Measurements from ENCODE around the gene MINDY4. TPM values are rescaled to one million over a fixed set of nuclear protein-coding genes. Genes with fewer than 3 reads are reported as not detected.

MINDY4 gene
- total and polyA plus RNA-seq, 8 donors, result 1.6 to 22.8 (median 6.4) TPM; not detected in 1

DNA sequence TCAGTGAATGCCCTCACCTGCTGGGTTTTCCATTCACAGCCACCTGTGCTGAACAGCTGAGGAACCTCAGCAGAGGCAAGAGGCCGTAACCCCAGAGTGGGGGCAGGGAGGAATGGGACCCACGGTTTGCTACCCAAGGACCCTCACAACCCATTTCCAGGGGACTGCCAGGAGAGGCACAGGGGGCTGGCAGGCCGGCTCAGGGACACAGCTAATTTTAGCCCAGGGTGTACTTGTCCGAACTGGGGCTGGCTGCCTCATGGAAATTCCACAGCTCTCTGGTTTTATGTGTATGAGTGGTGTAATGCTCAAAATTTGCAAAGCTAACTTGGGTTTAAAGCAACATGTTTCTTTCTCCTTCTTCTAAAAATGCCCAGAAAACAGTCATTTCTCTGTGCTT lies 42.2 kb downstream of the MINDY4 start:
- 66 to 89% (median 84%) methylated on average over 4 of the region's 4 CpGs for WGBS, 5 donors
- intact Hi-C loops (cut with DNase I; ENCODE audit: low total_unique reads), result no loop called here
- no peaks in the 10 kb centered on the region for H3K27me3 ChIP-seq

GRCh38 chr7:30814700-30815387 lies 43.6 kb downstream of the MINDY4 start:
- Histone ChIP-seq H3K27me3 (no peaks in the 10 kb centered on the region), H3K4me3 (no peak overlapping the region), H3K4me1 (peaks cover 0 to 45% (median 12%) of the 10 kb centered on the region in 4 donors), H3K27ac (peak overlapping the region in 4 of 5 donors; percentile 67 to 87 (median 72)), H3K9me3 (no peaks in the 10 kb centered on the region), H3K36me3 (no peaks in the 10 kb centered on the region)
- no peak for TF ChIP-seq EP300 (IDR thresholded peaks at IDR 0.05)
- no peak for TF ChIP-seq CTCF (IDR thresholded peaks at IDR 0.05)
- peak in 1 of 3 donors; percentile 76 for TF ChIP-seq POLR2AphosphoS5 (IDR thresholded peaks at IDR 0.05)
- no peak for TF ChIP-seq POLR2A (IDR thresholded peaks at IDR 0.05)
- WGBS, 5 donors, result 68 to 82% (median 72%) methylated on average over 4 of the region's 4 CpGs
- intact Hi-C loops (cut with DNase I; ENCODE audit: low total_unique reads), result no loop called here
- DNase-seq, result peak in 1 of 2 donors; percentile 56

More for the DNA sequence above, 42.2 kb downstream of the MINDY4 start:
- no peak for DNase-seq
- Histone ChIP-seq H3K27ac (peak overlapping the region in 3 of 5 donors; percentile 70 to 87 (median 75)), H3K4me3 (no peak overlapping the region), H3K36me3 (no peaks in the 10 kb centered on the region), H3K4me1 (peaks cover 0 to 45% (median 12%) of the 10 kb centered on the region in 4 donors), H3K9me3 (no peaks in the 10 kb centered on the region)
- TF ChIP-seq POLR2AphosphoS5 (IDR thresholded peaks at IDR 0.05), result no peak
- TF ChIP-seq EP300 (IDR thresholded peaks at IDR 0.05), result no peak
- TF ChIP-seq POLR2A (IDR thresholded peaks at IDR 0.05), result no peak
- no peak for TF ChIP-seq CTCF (IDR thresholded peaks at IDR 0.05)

DNA sequence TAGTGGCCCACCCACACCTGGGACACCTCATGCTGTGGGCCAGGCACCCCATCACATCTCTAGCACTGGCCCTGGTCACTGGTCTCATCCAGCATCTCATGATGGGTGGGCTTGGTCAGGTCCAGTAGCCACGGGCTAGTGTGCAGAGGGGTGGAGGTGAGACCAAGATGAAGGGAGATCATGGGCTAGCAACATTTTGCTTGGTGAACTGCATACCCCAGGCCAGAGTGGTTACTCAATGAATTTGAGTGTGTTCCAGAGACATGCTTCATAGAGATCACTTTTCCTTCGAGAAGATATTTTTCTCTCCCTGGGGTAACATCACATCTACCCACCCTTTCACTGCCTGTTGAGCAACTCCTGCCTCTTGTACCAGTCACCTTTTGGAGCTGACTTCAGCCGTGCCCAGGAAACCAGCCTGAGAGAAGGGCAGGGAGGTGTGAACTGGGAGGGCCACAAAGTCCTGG lies 44.2 kb downstream of the MINDY4 start:
- Histone ChIP-seq H3K36me3 (no peaks in the 10 kb centered on the region), H3K9me3 (no peaks in the 10 kb centered on the region), H3K4me3 (no peak overlapping the region), H3K4me1 (peaks cover 0 to 45% (median 12%) of the 10 kb centered on the region in 4 donors), H3K27me3 (no peaks in the 10 kb centered on the region), H3K27ac (peak overlapping the region in 4 of 5 donors; percentile 67 to 87 (median 72))
- no peak for TF ChIP-seq POLR2AphosphoS5 (IDR thresholded peaks at IDR 0.05)
- TF ChIP-seq EP300 (IDR thresholded peaks at IDR 0.05), result no peak
- no peak for TF ChIP-seq POLR2A (IDR thresholded peaks at IDR 0.05)
- no peak for TF ChIP-seq CTCF (IDR thresholded peaks at IDR 0.05)
- 74 to 85% (median 80%) methylated on average over 2 to 3 of the region's 3 CpGs for WGBS, 5 donors
- no peak for DNase-seq
- intact Hi-C loops (cut with DNase I; ENCODE audit: low total_unique reads), result no loop called here

DNA sequence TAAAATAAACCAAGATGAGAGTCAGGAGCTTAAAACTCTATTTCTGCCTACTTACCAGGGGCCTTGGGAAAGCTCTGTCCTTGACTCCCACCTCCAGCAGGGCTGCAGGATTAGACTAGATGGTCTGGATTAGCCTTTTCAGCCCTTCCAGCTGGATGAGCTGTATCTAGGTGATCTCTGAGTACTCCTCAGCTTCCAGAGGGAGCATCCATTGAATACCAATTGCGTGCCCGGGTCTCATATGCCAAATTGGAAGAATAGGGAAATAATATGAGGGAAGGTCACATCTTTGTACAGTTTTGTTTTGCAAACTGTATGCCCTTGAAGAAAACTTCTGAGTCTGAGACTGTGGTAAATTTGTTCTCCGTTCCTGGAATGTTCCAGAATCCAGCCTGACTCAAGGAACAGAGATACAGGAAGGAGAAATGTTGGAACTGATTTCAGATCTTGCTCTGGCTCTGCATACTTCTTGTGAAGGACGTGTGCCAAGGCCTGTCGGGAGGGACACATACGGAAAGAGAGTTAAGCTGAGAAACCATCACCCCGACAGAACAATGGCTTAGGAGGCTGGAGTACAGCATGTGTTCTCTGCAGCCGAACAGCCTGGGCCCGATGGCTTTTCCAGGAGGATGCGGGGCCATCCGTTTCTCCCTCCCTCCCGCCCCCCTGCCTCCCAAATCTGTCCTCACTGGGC lies 44.9 kb downstream of the MINDY4 start:
- no peak for DNase-seq
- Histone ChIP-seq H3K36me3 (no peaks in the 10 kb centered on the region), H3K27ac (peak overlapping the region in 4 of 5 donors; percentile 67 to 87 (median 72)), H3K27me3 (no peaks in the 10 kb centered on the region), H3K9me3 (no peaks in the 10 kb centered on the region), H3K4me3 (no peak overlapping the region), H3K4me1 (peaks cover 0 to 45% (median 12%) of the 10 kb centered on the region in 4 donors)
- intact Hi-C loops (cut with DNase I; ENCODE audit: low total_unique reads), result no loop called here
- 66 to 88% (median 81%) methylated on average over 11 to 12 of the region's 12 CpGs for WGBS, 5 donors
- TF ChIP-seq EP300 (IDR thresholded peaks at IDR 0.05), result no peak
- TF ChIP-seq POLR2AphosphoS5 (IDR thresholded peaks at IDR 0.05), result peak in 1 of 3 donors; percentile 6
